ENCODE measurements around the gene TPP1.

The TPP1 gene

GRCh38 chr11:6619004-6619745, at the start of gene TPP1:
TSS of gene TPP1 (minus strand) at chr11:6619422. CDS start at chr11:6619400, 22 bp downstream.
- DNase-seq, result peak; percentile 93 to 95

- DNase-seq, result no peak
Measured at GRCh38 chr11:6667733-6668374, 48.6 kb upstream of the TPP1 start.

- DNase-seq, result no peak
Measured at GRCh38 chr11:6666302-6667183, 47.3 kb upstream of the TPP1 start.

GRCh38 chr11:6664551-6664950, 45.3 kb upstream of the TPP1 start:
- no peak for DNase-seq

- no peak for DNase-seq
Measured at GRCh38 chr11:6663794-6664469, 44.7 kb upstream of the TPP1 start.

- DNase-seq, result no peak
Measured at GRCh38 chr11:6660712-6661111, 41.5 kb upstream of the TPP1 start.

- no peak for DNase-seq
Measured at GRCh38 chr11:6658647-6659046, 39.4 kb upstream of the TPP1 start.

- DNase-seq, result no peak
Measured at GRCh38 chr11:6657346-6657745, 38.1 kb upstream of the TPP1 start.

- no peak for DNase-seq
Measured at GRCh38 chr11:6656936-6657335, 37.7 kb upstream of the TPP1 start.

- no peak for DNase-seq
Measured at GRCh38 chr11:6656584-6656915, 37.3 kb upstream of the TPP1 start.

- no peak for DNase-seq
Measured at GRCh38 chr11:6655790-6656583, 36.8 kb upstream of the TPP1 start, which contains the start of gene DCHS1. TSS of gene DCHS1 (minus strand) at chr11:6655809. CDS start at chr11:6641613, 14,196 bp downstream.

GRCh38 chr11:6655020-6655789, 36.0 kb upstream of the TPP1 start:
- no peak for DNase-seq

GRCh38 chr11:6654281-6655019, 35.2 kb upstream of the TPP1 start:
- no peak for DNase-seq

- DNase-seq, result no peak
Measured at GRCh38 chr11:6653656-6654055, 34.4 kb upstream of the TPP1 start.

- no peak for DNase-seq
Measured at GRCh38 chr11:6653097-6653496, 33.9 kb upstream of the TPP1 start.

GRCh38 chr11:6652182-6652581, 33.0 kb upstream of the TPP1 start:
- no peak for DNase-seq

GRCh38 chr11:6650980-6651379, 31.8 kb upstream of the TPP1 start:
- DNase-seq, result no peak

- no peak for DNase-seq
Measured at GRCh38 chr11:6650104-6650503, 30.9 kb upstream of the TPP1 start.

- DNase-seq, result no peak
Measured at GRCh38 chr11:6648501-6648900, 29.3 kb upstream of the TPP1 start.

GRCh38 chr11:6647836-6648235, 28.6 kb upstream of the TPP1 start:
- DNase-seq, result no peak

All from cerebellar nuclear complex (tissue), 1 donor.